H1 (cell line): Measurements from ENCODE around the gene GLB1L2. TPM values are rescaled to one million over a fixed set of nuclear protein-coding genes. Genes with fewer than 3 reads are reported as not detected.

ENCODE experiments used
- EP300 ChIP-seq, 2 experiments: IDR thresholded peaks; 1 replicate in 1 of 2; 2 replicates in 1 of 2; pipeline ENCODE4 v1.6.1; 2011 to 2012; ENCODE audit warnings: low read depth in 2 of 2, low read length in 2 of 2, mild to moderate bottlenecking in 2 of 2, borderline replicate concordance in 1 of 2, inconsistent platforms in 1 of 2, moderate library complexity in 1 of 2
- RXRA ChIP-seq: IDR thresholded peaks from 2 replicates; pipeline ENCODE4 v1.6.1; 2011; ENCODE audit warnings: low read depth, mild to moderate bottlenecking, low read length, moderate library complexity; ENCODE audit not compliant: insufficient read depth
- polyA plus RNA-seq, 7 experiments: library from polyadenylated mRNA; depleted of rRNA in 3 of 7; stranded (reverse) in 5 of 7; unstranded in 2 of 7; fragments of >200 nt in 5 of 7; fragments of 200-250 nt in 2 of 7; gene quantifications; 1 replicate in 5 of 7; 2 replicates in 1 of 7; 4 replicates in 1 of 7; pipeline versions ENCODE4 v1.2.1 to v1.2.3, GENCODE V29; 2011 to 2013; ENCODE audit warnings: missing spikeins in 2 of 7, mixed read lengths in 2 of 7
- total RNA-seq: library from RNA; stranded (reverse); fragmentation: NEBNext Ultra II Directional; extraction: Animal tissue kit (Norgen Biotek cat#: 25700); gene quantifications from 2 replicates; pipeline ENCODE4 v1.2.1, GENCODE V29; 2021
- TF ChIP-seq, protein P1 (sequence below): IDR thresholded peaks from 2 replicates; pipeline ENCODE4 v1.6.1; 2012; ENCODE audit warnings: inconsistent platforms
- TF ChIP-seq, protein P2 (sequence below): fragments of 300-600 bp; sonication (generic); IDR thresholded peaks from 2 replicates; pipeline ENCODE4 v1.7.1; 2012; ENCODE audit warnings: low read length, moderate library complexity, mild to moderate bottlenecking, inconsistent platforms; ENCODE audit not compliant: insufficient replicate concordance

The GLB1L2 gene
- total and polyA plus RNA-seq, 2 of the 8 experiments (the other 6 are each of a cell fraction or from before 2014, with no cell fraction given): 4.4 to 7.9 TPM

DNA sequence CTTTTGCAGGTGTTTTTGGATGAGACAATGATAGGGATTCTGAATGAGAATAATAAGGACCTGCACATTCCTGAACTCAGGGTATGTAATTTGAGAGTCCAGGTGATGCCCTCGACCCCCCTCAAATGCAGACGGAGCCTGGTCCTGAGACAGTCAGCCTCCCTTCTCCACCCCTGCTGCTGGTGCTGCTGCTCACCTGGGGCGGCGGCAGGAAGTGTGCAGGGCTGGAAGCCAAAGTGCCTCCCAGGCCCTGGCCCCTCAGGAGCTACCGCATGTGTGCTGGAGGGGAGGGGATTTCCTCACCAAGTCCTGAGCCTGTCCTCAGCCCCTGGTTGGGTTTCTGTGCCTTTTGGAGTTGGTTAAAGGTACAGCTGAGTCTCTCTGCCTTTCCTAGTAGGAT lies 19.0 kb upstream of the GLB1L2 start (continued):
- TF ChIP-seq, protein P1, sequence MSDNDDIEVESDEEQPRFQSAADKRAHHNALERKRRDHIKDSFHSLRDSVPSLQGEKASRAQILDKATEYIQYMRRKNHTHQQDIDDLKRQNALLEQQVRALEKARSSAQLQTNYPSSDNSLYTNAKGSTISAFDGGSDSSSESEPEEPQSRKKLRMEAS: no peak
- TF ChIP-seq EP300 (IDR thresholded peaks at IDR 0.05; ENCODE audit: borderline replicate concordance in 1 of 2, low read depth in 2 of 2, low read length in 2 of 2) (no peak), RXRA (no peak)
- TF ChIP-seq, protein P2, sequence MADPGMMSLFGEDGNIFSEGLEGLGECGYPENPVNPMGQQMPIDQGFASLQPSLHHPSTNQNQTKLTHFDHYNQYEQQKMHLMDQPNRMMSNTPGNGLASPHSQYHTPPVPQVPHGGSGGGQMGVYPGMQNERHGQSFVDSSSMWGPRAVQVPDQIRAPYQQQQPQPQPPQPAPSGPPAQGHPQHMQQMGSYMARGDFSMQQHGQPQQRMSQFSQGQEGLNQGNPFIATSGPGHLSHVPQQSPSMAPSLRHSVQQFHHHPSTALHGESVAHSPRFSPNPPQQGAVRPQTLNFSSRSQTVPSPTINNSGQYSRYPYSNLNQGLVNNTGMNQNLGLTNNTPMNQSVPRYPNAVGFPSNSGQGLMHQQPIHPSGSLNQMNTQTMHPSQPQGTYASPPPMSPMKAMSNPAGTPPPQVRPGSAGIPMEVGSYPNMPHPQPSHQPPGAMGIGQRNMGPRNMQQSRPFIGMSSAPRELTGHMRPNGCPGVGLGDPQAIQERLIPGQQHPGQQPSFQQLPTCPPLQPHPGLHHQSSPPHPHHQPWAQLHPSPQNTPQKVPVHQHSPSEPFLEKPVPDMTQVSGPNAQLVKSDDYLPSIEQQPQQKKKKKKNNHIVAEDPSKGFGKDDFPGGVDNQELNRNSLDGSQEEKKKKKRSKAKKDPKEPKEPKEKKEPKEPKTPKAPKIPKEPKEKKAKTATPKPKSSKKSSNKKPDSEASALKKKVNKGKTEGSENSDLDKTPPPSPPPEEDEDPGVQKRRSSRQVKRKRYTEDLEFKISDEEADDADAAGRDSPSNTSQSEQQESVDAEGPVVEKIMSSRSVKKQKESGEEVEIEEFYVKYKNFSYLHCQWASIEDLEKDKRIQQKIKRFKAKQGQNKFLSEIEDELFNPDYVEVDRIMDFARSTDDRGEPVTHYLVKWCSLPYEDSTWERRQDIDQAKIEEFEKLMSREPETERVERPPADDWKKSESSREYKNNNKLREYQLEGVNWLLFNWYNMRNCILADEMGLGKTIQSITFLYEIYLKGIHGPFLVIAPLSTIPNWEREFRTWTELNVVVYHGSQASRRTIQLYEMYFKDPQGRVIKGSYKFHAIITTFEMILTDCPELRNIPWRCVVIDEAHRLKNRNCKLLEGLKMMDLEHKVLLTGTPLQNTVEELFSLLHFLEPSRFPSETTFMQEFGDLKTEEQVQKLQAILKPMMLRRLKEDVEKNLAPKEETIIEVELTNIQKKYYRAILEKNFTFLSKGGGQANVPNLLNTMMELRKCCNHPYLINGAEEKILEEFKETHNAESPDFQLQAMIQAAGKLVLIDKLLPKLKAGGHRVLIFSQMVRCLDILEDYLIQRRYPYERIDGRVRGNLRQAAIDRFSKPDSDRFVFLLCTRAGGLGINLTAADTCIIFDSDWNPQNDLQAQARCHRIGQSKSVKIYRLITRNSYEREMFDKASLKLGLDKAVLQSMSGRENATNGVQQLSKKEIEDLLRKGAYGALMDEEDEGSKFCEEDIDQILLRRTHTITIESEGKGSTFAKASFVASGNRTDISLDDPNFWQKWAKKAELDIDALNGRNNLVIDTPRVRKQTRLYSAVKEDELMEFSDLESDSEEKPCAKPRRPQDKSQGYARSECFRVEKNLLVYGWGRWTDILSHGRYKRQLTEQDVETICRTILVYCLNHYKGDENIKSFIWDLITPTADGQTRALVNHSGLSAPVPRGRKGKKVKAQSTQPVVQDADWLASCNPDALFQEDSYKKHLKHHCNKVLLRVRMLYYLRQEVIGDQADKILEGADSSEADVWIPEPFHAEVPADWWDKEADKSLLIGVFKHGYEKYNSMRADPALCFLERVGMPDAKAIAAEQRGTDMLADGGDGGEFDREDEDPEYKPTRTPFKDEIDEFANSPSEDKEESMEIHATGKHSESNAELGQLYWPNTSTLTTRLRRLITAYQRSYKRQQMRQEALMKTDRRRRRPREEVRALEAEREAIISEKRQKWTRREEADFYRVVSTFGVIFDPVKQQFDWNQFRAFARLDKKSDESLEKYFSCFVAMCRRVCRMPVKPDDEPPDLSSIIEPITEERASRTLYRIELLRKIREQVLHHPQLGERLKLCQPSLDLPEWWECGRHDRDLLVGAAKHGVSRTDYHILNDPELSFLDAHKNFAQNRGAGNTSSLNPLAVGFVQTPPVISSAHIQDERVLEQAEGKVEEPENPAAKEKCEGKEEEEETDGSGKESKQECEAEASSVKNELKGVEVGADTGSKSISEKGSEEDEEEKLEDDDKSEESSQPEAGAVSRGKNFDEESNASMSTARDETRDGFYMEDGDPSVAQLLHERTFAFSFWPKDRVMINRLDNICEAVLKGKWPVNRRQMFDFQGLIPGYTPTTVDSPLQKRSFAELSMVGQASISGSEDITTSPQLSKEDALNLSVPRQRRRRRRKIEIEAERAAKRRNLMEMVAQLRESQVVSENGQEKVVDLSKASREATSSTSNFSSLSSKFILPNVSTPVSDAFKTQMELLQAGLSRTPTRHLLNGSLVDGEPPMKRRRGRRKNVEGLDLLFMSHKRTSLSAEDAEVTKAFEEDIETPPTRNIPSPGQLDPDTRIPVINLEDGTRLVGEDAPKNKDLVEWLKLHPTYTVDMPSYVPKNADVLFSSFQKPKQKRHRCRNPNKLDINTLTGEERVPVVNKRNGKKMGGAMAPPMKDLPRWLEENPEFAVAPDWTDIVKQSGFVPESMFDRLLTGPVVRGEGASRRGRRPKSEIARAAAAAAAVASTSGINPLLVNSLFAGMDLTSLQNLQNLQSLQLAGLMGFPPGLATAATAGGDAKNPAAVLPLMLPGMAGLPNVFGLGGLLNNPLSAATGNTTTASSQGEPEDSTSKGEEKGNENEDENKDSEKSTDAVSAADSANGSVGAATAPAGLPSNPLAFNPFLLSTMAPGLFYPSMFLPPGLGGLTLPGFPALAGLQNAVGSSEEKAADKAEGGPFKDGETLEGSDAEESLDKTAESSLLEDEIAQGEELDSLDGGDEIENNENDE: no peak
